SIG-M5 (cell line): ENCODE results near the gene OR4C11.

Experiments
- DNase-seq: peaks from one replicate; lab custom pipeline; 2025; lab: John Stamatoyannopoulos, UW

OR4C11 gene

GRCh38 chr11:55607545-55607944 lies at the start of gene OR4C11:
Gene OR4C11, minus strand, starts transcription at chr11:55607645. Its CDS starts 3,272 bp downstream, at chr11:55604373.
- DNase-seq, result no peak

GRCh38 chr11:55655096-55655495 lies 47.7 kb upstream of the OR4C11 start:
- no peak for DNase-seq

- no peak for DNase-seq
Observed at GRCh38 chr11:55652560-55652959, 45.1 kb upstream of the OR4C11 start.

GRCh38 chr11:55648027-55648426 lies 40.6 kb upstream of the OR4C11 start, which contains the start of gene OR4S2:
Gene OR4S2, plus strand, starts transcription at chr11:55648327. Its CDS starts 2,577 bp downstream, at chr11:55650904.
- DNase-seq, result no peak

- DNase-seq, result no peak
Observed at GRCh38 chr11:55634813-55635212, 27.4 kb upstream of the OR4C11 start, which contains the start of gene OR4P4. Gene OR4P4, plus strand, starts transcription at chr11:55635113.

- no peak for DNase-seq
Observed at GRCh38 chr11:55624531-55624930, 17.1 kb upstream of the OR4C11 start.

GRCh38 chr11:55572548-55572947 lies 34.9 kb downstream of the OR4C11 start:
- DNase-seq, result no peak

GRCh38 chr11:55571828-55572227 lies 35.6 kb downstream of the OR4C11 start, which contains the start of gene OR4C16:
Gene OR4C16, plus strand, starts transcription at chr11:55572128. Its CDS starts 0 bp downstream, at chr11:55572128.
- DNase-seq, result no peak

- no peak for DNase-seq
Observed at GRCh38 chr11:55554169-55554568, 53.3 kb downstream of the OR4C11 start, which contains the start of gene OR4C15. Gene OR4C15, plus strand, starts transcription at chr11:55554469. Its CDS starts 0 bp downstream, at chr11:55554469.
